ENCODE data around the gene TEN1.

DNA sequence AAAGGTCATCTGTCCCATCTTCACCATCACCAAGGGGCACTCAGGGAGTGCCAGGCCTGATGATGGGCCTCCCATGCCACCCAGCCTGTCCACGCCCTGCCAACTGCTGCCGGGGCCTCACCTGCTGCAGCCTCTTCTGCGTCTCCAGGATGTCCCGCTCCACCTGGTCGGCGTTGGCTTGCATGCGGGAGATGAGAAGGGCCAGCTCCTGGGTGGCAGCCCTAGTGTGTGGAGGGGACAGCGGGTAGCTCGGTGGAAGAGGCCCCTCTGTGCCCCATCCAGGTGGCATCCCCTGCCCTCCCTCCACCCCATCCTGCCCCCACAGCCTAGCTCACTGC is 44.8 kb downstream of the TEN1 start:
- TF ChIP-seq POLR2A (IDR thresholded peaks at IDR 0.05; ENCODE audit: low read length) (no peak), GATA1 (IDR thresholded peaks at IDR 0.05; ENCODE audit: low read depth, low read length) (no peak)
